ENCODE results near the gene SPINK5.

DNA sequence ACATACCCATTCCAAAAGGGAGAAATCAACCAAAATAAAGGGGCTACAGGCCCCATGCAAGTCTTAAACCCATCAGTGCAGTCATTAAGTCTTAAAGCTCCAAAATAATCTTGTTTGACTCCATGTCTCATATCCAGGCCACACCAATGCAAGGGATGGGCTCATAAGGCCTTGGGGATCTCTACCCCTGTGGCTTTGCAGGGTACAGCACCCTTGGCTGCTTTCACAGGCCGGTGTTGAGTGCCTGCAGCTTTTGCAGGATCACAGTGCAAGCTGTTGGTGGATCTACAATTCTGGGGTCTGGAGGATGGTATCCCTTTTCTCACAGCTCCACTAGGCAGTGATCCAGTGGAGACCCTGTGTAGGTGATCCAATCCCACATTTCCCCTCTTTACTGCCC is 99.6 kb downstream of the SPINK5 start:
- TF ChIP-seq, protein P1, sequence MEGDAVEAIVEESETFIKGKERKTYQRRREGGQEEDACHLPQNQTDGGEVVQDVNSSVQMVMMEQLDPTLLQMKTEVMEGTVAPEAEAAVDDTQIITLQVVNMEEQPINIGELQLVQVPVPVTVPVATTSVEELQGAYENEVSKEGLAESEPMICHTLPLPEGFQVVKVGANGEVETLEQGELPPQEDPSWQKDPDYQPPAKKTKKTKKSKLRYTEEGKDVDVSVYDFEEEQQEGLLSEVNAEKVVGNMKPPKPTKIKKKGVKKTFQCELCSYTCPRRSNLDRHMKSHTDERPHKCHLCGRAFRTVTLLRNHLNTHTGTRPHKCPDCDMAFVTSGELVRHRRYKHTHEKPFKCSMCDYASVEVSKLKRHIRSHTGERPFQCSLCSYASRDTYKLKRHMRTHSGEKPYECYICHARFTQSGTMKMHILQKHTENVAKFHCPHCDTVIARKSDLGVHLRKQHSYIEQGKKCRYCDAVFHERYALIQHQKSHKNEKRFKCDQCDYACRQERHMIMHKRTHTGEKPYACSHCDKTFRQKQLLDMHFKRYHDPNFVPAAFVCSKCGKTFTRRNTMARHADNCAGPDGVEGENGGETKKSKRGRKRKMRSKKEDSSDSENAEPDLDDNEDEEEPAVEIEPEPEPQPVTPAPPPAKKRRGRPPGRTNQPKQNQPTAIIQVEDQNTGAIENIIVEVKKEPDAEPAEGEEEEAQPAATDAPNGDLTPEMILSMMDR (IDR thresholded peaks at IDR 0.05; ENCODE audit: borderline replicate concordance, extremely low read depth, low read length, poor library complexity, severe bottlenecking) = no peak
- TF ChIP-seq EZH2 (IDR thresholded peaks at IDR 0.05; ENCODE audit: borderline replicate concordance, low read depth, low read length, severe bottlenecking) = no peak

All from DND-41 (cell line).